ENCODE results near the gene CHERP.

The CHERP gene

DNA sequence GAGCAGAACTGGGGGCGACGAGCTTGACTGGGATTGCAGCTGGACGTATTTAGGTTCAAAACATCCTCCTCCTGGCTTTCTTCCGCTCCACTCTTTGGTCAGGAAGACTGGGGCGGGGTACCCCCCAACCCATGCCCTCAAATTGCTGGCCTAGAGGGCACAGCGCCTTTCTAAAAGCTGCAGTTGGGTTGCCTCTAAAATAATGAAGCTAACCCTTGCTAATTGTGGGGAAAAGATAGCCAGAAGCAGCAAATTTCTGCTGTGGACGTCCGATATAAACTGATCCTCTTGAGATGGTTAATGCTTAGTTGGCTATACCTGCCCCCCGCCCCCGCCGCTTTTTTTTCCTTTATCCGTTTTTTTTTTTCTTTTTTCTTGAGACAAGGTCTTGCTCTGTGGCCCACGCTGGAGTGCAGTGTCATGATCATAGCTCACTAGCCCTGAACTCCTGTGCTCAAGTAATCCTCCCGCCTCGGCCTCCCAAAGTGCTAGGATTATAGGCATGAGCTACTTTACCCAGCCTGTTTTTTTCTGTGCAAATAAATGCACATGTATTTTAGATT lies 754 bp upstream of the CHERP start:
- peak; percentile 4 for DNase-seq (ENCODE audit: low read depth)

DNA sequence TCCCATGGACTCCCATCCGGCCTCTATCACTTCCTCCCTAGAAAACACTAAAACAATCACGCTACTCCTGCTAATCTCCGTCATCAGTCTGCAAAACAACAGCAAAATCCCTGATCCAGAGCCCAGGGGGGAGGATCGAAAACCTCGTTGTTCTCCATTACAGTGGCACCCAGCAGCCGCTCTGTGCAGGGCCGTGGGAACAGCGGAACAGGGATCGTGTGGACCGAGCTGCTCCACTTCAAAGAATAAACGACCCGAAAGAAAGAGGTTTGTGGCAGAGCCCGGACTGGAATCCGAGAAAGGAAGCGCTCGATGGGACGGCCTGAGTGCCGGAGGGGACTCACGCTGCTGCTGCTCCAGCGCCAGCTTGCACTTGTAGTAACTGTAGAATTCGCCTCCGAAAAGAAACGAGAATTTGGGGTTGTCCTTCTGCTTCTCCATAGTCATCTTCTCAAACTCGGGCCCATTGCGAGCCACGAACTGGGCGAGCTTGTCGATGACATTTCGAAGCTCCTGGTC lies 652 bp downstream of the CHERP start:
- peak; percentile 32 for DNase-seq (ENCODE audit: low read depth)

DNA sequence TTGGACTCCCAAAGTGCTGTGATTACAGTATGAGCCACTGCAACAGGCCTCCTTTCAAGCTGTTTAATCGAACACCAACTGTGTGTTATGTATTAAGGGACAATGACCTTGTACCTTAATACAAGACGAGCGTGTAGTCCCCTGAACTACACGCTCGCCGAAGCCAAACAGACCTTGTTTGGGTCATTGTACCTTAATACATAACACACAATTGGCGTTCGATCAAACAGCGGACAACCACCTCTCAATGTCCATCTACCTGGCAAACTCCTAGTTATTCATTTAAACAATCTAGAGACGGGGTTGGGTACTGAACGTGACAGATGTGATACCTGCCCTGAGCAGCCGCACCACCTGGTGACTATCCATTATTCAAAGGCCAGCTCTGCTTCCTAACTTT lies 1.3 kb downstream of the CHERP start:
- DNase-seq (ENCODE audit: low read depth), result no peak

DNA sequence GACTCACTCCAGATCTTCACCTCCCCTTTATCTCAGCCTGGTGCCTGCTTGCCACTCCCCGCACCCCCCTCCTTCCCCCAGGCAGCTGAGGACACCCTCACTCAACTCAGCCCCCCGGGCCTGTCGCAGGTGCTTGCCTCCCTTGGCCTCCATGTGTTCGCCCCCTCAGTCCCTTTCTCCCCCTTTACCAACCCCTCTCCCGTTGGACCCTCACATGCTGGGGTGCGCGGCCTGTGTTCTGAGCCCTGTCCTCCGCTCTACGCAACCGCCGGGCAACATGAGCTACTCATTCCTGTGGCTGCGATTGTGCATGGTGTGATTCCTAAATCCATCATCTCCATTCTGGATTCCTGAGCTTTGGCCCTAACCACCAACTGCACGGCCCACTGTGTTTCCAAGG lies 5.1 kb downstream of the CHERP start:
- no peak for DNase-seq (ENCODE audit: low read depth)

DNA sequence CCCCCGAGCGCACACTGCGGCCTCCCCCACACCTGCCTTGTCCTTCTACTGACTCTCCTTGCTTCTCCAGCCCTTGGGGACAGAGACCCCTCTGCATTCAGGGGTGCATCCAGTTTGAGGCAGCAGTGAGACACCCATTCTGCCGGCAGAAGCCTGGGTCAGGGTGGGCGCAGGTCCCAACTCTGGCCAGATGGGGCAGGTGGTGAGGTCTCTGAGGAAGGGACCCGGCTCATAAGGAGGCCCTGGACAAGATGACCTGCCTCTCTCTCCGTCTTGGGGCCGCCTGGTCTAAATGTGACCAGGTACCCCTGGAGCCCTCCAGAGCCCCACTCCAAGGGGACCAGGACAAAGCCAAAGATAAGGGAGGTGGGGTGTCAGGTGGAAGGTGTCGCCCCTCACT lies 6.1 kb downstream of the CHERP start:
- no peak for DNase-seq (ENCODE audit: low read depth)

DNA sequence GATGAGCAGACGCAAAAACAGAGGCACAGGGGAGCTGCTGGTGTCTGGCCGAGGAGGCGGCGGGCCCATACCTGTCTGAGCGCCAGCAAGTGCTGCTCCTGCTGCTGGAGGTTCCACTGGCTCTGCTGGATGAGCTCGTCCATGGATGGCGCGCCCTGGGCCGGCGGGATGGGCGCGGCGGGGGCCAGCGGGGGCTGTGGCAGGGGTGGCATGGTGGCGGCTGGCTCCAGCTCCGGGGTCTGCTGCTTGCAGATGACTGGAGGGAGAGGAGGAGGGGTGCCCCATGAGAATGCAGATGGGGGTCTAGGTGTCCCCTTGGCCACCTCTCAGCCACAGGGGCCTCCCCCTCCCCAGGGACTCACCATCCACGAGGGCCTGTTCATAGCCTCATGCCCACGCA lies 6.9 kb downstream of the CHERP start:
- no peak for DNase-seq (ENCODE audit: low read depth)

DNA sequence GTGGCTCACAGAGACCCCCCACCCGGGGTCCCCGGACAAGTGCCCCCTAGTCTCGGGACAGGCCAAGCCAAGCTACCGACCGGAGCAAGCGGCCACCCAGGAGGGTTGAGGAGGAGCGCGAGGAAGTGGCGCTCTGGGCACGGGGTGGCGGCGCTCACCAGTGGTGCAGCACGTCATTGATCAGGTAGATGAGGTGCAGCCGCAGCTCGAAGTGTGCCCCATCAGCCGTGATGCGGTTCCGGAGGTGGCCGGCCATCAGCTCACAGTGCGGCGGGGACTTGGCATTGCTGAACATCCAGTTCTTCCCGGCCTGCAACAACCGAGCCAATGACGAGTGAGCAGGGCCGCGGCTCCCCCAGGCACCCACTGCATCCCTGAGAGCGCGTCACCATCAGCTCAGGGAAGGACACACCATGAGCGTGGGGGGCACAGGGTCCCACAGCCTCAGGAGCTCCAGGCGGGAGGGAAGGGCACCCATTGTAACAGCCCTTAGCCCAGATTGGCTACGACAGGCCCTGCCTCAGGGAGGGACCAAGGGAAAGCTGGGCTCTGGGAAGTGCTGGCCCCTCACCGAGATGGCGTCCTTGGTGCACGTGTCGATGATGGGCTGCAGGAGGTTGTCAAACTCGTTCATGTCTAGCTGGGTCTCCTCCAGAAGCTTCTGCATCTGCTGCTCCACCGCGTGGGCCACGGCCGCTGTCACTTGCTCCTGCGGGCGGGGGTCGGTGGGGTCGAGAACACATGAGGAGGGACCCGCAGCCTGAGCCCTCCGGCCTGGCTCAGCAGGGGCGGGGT lies 9.6 kb downstream of the CHERP start:
- DNase-seq (ENCODE audit: low read depth), result no peak

DNA sequence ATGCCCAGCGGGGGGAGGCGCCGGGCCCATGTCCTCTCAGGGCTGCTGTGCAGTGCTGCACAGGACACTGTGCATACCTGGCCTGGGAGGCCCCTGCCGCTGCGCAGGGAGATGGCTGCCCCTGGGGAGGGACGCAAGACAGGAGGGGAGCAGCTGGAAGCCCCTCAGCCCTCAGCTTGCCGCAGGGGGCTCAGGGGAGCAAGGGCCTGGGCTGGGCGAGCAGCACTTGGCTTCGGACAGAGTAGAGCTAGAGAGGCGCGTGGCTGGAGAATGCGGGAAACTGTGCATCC lies 10.9 kb downstream of the CHERP start:
- no peak for DNase-seq (ENCODE audit: low read depth)

DNA sequence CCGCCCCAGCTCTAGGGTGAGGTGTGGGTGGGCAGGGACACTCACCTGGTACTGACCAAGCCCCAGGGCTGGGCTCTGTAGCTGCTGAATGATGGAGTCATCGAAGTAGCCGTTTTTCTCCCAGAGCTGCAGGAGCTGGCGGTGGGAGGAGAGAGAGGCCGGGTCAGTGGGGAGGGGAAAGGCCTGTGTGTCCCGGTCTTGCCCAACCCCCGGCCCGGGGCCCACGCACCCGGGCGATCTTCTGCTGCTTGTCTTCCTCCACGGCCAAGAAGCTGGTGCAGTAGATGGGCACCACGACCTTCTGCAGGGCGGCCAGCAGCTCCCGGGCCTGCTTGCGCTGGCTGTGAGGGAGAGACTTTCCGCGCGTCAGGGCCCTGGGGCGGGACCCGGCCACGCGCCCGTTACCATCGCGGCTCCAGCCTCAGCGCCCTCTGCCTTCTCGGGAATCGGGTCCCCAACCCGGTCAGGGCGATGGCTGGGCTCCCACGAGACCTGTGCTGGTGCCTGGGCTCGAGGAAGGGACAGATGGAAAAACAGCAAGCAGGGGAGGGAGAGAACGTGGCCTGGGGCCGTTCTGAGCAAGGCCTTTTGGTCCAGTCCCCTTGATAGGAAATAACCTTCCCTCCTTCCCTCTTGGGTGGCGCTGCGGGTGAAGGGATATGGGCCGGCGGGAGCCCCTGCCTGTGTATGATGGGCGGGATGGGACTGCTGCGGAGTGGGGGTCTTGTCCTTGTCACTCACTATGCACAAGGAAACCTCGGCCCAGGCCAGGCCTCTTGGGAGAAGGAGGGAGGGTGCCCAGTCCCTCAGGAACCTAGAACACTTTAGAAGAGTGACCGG lies 11.5 kb downstream of the CHERP start:
- no peak for DNase-seq (ENCODE audit: low read depth)

DNA sequence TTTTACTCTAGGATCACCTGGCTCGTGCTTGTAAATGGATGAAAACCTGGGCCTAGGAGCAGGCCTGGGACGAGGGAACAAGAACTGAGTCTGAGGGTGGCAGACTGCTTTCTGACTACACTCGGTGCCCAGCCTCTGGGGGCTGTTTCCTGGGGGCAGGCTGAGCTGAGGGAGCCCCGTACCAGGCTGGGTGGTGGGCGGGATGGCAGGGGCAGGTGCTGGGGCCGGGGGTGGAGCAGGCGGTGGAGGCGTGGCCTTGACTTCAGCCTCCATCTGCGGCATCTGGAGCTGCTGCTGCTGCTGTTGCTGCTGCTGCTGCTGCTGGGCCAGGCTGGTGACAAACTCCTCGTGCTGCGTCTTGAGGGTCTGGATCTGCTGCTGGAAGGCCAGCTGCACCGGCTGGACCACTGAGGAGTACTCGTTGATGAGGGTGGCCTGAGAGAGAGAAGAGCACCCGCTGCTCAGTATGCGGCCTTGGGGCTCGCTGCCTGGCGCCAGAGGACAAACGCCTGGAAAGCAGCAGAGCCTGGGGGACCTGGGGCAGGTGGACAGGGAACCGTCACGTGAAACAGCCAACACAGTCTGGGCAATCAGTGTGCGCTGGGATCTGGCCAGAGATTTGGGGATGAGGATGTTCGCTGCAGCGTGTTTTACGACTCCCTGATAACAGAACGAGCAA lies 12.6 kb downstream of the CHERP start:
- no peak for DNase-seq (ENCODE audit: low read depth)

DNA sequence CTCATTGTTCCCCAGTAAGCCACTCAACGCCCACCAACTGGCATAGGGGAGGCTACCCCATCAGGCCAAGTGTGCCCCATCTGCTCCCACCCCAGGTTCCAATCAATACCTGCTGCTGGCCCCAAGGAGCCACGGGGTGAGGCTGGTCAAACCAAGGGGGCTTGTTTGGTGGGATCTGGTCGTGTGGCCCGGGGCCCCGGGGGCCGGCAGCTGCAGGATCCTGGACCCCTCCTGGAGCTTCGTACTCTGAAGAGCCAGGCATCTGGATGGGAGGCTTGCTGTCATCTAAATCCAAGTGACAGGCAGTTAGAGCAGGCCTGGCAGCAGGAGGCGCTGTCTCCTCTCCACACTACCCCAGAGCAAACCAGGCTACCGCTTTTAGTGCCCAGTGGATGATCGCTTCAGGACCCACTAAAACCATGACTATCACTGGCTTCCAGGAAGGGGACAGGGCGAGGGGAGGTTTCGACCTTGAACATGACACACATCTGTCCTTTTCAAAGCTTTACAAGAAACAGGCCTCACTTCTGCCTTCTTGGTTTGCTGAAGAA lies 14.2 kb downstream of the CHERP start:
- peak; percentile 19 for DNase-seq (ENCODE audit: low read depth)

DNA sequence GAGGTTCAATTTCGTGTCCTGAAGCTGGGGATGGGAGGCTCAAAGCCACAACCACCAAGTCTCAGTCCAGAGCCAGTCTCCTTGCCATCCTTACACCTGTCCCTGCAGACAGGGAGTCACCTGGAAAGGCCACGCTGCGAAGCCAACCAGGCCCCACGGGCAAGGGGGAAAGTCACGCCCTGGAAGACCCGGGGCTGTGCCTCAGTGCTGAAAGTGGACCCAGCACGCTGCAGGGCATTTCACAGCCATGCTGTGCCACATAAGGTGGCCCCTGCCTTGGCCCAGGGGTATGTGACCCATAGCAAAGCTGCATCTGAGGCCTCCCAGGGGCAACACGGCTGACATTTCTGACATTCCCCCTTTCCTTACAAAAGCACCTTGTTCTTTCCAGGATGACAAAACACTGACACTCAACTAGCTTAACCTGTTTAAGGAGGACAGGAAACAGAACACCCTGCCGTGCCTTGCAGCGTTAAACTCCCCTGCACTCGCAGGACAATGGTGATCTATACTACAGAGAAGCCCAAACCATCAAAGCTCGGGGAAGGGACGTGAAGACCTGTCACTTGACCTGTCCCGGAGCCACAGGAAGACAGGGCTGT lies 14.8 kb downstream of the CHERP start:
- no peak for DNase-seq (ENCODE audit: low read depth)

DNA sequence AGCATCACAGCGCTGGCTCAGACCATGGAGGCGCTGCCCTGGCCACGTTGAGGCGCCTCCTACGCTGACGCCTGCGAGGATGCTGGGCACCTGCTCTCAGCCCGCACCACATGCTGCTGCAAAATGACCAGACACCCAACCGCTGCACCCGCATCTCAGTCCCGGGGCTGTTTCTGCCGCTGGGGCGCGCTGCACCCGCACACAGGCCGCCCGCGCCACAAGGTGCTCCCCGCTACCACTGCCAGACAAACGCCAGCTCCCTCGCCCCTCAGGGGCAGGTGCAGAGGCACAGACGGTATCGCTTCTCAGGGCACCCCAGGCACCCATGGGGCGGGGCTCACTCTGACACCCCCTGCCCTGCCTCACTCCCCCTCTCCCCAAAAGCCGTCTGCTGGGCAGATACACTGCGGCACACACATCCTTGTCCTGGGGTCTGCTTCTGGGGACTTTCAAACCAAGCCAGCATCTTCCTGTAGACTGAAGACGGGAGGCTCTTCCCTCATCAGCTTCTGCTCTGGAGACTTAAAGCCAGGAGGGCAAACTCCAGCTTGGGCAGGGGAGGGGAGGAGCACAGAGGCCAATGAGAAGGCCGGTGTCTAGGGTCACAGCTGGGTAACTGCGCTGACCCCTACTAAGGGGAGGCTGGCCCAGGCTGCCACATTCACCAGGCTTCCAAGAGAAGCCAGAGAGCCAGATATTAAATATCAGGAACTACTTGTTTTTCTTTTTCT lies 16.3 kb downstream of the CHERP start:
- no peak for DNase-seq (ENCODE audit: low read depth)

DNA sequence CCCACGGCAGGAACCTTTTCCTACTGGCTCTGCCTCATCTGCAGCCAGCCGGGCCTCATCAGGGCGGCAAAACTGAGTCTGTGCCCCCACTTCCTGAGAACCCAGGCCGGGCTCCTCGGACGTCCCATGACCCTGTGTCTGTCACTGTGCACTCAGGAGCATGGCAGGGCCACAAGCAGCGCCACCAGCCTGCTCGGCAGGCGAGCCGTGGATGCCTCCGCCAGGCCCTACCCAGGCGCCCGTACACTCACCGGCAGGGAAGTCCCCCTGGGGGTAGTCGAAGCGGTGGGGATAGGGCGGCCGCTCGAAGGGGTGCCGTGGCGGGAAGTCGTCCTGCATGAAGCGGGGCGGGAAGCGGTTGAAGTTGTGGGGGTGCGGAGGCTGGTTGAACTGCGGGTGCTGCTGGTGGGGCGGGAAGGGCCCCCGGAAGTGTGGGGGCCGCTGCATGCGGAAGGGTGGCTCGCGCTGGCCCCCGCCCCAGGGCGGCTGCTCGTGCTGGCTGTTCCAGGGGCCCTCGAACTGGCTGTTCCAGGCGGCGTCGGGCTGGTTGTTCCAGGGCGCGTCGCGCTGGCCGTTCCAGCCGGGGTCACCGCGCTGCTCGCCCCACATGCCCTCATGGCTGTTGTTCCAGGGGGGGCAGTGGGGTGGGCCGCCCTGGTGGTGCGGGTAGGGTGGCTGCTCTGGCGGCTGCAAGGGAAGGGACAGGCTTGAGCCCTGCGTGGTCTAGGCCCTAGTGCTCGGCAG lies 17.1 kb downstream of the CHERP start:
- DNase-seq (ENCODE audit: low read depth), result no peak

DNA sequence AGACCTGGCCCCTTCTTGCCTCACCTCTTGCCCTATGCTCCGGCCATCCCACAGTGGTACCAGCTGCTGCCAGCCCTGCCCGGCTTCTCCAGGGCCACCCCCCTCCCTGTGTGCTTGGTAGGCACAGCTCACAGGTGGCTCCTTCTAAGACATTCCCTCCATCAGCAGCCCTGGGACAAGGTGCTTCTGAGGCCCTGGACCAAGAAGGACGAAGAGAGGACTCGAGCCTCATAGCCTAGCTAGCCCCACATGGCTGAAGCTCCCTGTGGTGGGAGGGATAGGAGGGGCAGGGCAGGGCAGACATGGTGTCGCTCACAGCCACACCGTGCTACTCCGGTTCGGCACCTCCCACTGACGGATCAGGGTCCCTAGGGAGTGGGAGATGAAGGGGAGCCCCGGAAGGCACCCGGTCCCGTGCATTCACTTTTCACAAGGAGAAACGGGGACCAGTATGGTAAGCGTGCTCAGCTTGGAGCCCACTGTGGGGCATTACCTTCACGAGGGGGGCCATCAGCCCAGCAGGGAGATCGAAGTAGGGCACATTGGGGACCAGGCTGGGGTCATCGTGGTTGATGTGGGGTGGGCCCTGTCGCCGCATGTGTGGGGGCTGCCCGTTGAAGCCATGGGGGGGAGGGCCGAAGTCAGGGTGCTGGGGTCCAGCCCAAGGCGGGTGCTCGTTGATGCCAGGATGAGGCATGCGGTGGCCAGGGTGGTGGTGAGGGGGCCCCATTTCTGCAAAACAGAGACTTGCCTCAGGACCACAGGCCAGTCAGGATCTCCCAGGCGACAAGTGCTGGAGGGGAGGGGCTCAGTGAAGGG lies 19.5 kb downstream of the CHERP start:
- DNase-seq (ENCODE audit: low read depth), result no peak

DNA sequence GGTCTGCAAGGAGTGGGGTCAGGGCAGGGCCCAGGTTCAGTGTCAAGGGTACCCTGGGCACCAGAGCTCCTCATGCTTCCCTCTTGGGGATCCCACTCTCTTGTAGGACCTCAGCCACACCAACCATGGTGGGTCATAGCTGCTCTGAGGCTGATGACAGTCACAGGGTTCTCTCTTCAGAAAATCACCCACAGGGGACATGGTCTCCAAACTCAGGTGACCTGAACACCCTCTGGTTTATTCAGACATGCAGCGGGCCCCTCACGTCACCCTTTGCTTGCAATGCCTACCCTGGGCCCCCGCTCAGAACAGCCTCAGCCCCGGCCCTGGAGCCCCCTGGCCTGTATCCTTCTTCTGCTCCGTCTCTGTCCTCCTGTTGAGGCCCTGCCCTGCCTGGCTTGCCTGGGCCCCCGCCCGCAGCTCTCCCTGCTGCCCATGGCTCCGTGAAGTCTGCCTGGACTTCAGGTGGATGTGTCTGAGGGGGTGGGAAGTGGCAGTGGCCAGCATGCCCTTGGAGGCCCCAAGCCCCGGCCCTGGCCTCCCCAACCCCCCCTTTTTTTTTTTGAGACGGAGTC lies 20.4 kb downstream of the CHERP start:
- no peak for DNase-seq (ENCODE audit: low read depth)

DNA sequence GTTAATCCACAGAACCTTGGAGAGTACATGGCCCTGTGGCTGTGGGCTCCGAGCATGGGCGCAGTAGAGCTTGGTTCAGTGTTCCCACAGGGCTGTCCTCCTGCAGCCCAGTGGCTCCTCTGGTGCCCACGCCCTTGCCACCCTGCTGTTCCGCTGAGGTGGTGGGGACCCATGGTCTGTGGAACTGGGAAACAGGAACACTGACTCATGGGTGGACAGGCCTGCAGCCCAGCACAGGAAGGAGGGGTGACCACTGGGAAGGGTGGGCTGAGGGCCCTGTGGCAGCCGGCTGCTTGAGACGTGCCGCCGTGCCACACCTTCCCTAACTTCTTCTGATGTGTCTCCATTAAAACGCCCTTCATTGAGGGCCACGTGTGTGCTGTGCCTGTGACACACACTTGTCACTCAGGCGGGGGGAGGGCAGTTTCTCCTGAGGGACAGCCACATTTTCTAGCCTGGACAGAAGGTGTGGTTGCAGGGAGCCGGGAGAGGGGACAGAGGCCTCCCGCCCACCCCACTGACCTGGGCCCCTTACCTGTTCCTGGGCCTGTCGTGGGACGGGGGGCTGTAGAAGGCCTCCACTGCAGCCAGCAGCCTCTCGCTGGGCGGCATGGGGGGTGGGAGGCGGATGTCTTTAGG lies 21.1 kb downstream of the CHERP start:
- no peak for DNase-seq (ENCODE audit: low read depth)

DNA sequence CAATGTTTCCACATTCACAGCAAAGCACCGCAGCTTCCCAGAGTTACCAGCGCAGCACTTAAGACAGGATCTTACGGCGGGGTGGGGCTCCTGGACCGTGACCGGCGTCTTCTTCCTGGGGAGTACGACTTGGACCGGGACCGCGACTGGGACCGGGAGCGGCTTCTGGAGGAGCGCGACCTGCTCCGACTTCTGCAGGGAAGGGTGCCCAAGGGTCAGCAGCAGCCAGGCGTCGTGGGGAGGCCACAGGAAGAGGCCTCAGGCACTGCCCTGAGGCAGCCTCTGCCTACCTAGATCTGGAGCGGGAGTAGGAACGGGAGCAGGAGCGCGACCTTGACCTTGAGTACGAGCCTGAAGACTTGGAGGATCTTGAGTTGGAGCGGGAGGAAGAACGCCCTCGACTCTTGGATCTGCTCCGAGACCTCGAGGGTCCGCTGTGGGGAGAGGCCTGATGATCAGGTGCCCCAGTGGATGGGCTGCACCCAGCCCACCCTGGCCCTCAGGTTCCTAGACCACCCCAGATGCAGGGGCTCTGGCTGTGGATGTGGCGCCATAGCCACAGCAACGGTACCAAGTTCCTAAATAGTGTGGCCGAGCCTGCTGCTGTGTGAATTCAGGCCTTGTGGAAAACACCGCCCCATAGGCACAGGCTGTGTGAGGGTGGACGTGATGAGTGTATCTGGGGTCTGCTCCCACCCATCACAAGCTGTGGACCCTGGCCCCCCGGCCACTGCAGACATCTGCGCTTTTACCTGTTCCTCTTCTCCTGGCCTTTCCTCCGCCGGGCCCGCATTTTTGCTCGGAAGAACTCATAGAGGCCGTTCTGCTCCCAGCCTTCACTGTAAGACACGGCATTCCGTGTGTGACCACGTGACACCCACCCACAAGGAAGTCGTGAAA lies 21.9 kb downstream of the CHERP start:
- no peak for DNase-seq (ENCODE audit: low read depth)

All from EH (cell line).